ENCODE results near the gene GBP1.

Gene GBP1

DNA sequence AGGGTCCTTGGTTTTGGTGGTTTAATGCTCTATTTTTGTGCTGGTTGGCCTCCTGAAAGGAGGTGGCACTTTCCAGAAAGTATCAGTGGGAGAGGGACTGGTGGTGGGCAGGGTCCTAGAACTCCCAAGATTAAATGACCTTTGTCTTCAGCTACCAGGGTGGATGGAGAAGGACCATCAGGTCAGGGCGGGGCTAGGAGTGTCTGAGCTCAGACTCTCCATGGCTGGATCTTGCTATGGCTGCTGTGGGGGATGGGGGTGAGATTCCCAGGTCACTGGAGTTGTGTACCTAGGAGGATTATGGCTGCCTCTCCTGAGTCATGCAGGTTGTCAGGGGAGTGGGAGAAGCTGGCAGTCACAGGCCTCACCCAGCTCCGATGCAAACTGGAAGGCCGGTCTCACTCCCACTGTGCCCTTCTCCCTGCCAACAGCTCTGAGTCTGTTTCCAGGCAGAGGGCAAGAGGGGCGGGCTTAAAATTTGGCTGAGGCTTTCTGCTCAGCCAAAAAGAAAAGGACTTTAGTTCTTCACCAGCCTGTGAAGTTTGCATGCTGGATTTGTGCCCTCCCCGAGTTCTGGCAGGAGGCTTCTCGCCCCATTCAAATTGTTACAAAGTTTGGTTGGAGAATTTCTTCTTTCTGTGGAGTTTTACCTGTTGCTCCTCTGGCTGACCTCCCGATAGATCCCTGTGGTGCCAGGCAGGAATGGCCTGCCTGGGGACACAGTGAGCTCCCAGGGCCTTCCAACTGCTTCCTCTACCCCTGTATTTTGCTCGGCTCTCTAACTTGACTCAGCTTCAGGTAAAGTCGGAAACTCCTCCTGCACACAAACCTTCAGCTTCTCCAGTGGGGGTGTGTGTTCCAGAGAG lies 59.5 kb downstream of the GBP1 start:
- DNase-seq = no peak
